Myocyte (in vitro differentiated cells): Measurements from ENCODE around the gene HOXA5. TPM values are rescaled to one million over a fixed set of nuclear protein-coding genes. Genes with fewer than 3 reads are reported as not detected.

Source experiments
- DNase-seq: peaks from one replicate; pipeline ENCODE4 v3.0.0-alpha.2; 2012; ENCODE audit warnings: low read depth
- total RNA-seq: library from RNA; depleted of rRNA; stranded (reverse); fragments of >200 nt; gene quantifications from 2 replicates; pipeline ENCODE4 v1.2.3, GENCODE V29; 2014

HOXA5 gene
- total RNA-seq, 1 donor from 2014 or later = 5.7 TPM

GRCh38 chr7:27182861-27183681 is 39.6 kb upstream of the HOXA5 start:
- DNase-seq = no peak

GRCh38 chr7:27182285-27182841 is 38.9 kb upstream of the HOXA5 start:
- DNase-seq = no peak

GRCh38 chr7:27181795-27182275 is 38.4 kb upstream of the HOXA5 start:
- DNase-seq = no peak

GRCh38 chr7:27180431-27181420 is 37.2 kb upstream of the HOXA5 start:
- no peak for DNase-seq

- peak; percentile 83 for DNase-seq
Measured at GRCh38 chr7:27179503-27180430, 36.3 kb upstream of the HOXA5 start.

- no peak for DNase-seq
Measured at GRCh38 chr7:27179030-27179429, 35.5 kb upstream of the HOXA5 start.

- no peak for DNase-seq
Measured at GRCh38 chr7:27178366-27178765, 34.9 kb upstream of the HOXA5 start.

GRCh38 chr7:27177795-27178320 is 34.4 kb upstream of the HOXA5 start:
- no peak for DNase-seq

- DNase-seq = no peak
Measured at GRCh38 chr7:27176962-27177794, 33.7 kb upstream of the HOXA5 start.

GRCh38 chr7:27176524-27176845 is 33.0 kb upstream of the HOXA5 start:
- no peak for DNase-seq

- DNase-seq = no peak
Measured at GRCh38 chr7:27175626-27176523, 32.4 kb upstream of the HOXA5 start.

GRCh38 chr7:27174874-27175625 is 31.6 kb upstream of the HOXA5 start:
- DNase-seq = no peak

GRCh38 chr7:27173956-27174873 is 30.7 kb upstream of the HOXA5 start, which contains the start of gene HOXA10:
Gene HOXA10, minus strand, starts transcription at chr7:27174320. Its CDS starts 14 bp downstream, at chr7:27174306.
- DNase-seq = peak; percentile 44

GRCh38 chr7:27173511-27173955 is 30.1 kb upstream of the HOXA5 start:
- no peak for DNase-seq

- peak; percentile 77 for DNase-seq
Measured at GRCh38 chr7:27172823-27173510, 29.5 kb upstream of the HOXA5 start.

- no peak for DNase-seq
Measured at GRCh38 chr7:27172315-27172774, 28.9 kb upstream of the HOXA5 start.
